Sigmoid colon (tissue), 4 donors: ENCODE results near the gene PP2D1.

Experiments
- CTCF ChIP-seq, 4 experiments: fragments of 450-650 bp in 3 of 4; fragments of 200-600 bp in 1 of 4; IDR thresholded peaks; one replicate each; pipeline ENCODE4 v1.5.1; 2016 to 2019; ENCODE audit warnings: antibody characterized with exemption in 4 of 4, mild to moderate bottlenecking in 3 of 4, moderate library complexity in 2 of 4
- EP300 ChIP-seq, 4 donors: sonication (generic); formaldehyde crosslinking; IDR thresholded peaks; one replicate each; pipeline ENCODE4 v1.6.1; 2017; ENCODE audit warnings: antibody characterized with exemption in 4 of 4
- POLR2A ChIP-seq, 2 donors: fragments of 450-650 bp; IDR thresholded peaks; one replicate each; pipeline ENCODE4 v1.6.1; 2016; ENCODE audit warnings: antibody characterized with exemption in 2 of 2, mild to moderate bottlenecking in 2 of 2, moderate library complexity in 2 of 2
- POLR2AphosphoS5 ChIP-seq, 4 donors: sonication (generic); formaldehyde crosslinking; IDR thresholded peaks; one replicate each; pipeline ENCODE4 v1.6.1; 2017; ENCODE audit warnings: antibody characterized with exemption in 4 of 4

- TF ChIP-seq POLR2A (IDR thresholded peaks at IDR 0.05), result no peak
- no peak for TF ChIP-seq CTCF (IDR thresholded peaks at IDR 0.05)
- no peak for TF ChIP-seq POLR2AphosphoS5 (IDR thresholded peaks at IDR 0.05)
- TF ChIP-seq EP300 (IDR thresholded peaks at IDR 0.05), result no peak
Measured at GRCh38 chr3:19940643-19941042, 71.4 kb downstream of the PP2D1 start.
